GM12801 (cell line): ENCODE measurements around the gene KAZN.

Source experiments
- TF ChIP-seq, protein P1 (sequence below): IDR thresholded peaks from one replicate; pipeline ENCODE4 v1.5.1; 2011; ENCODE audit warnings: control low read depth; ENCODE audit not compliant: insufficient read length; ENCODE audit errors: extremely low read depth

Gene KAZN

DNA sequence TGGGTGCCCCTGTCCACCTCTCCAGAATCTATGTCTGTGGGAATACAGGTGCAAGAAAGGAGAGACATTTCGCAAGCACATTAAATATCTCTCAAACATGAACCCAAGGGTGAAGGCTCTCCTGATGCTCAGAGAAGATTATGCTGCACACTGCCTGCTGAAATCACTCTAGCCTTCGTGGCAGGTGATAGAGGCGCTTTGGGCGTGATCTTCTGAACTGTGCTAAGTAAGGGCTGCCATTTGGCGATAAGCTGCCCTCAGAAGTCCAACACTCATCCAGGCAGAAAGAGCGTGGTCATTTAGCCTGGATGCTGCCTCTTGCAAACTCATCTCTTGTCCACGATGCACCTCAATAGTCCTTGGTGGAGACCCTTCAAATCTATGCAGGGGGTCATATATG is 241.9 kb downstream of the KAZN start:
- TF ChIP-seq, protein P1, sequence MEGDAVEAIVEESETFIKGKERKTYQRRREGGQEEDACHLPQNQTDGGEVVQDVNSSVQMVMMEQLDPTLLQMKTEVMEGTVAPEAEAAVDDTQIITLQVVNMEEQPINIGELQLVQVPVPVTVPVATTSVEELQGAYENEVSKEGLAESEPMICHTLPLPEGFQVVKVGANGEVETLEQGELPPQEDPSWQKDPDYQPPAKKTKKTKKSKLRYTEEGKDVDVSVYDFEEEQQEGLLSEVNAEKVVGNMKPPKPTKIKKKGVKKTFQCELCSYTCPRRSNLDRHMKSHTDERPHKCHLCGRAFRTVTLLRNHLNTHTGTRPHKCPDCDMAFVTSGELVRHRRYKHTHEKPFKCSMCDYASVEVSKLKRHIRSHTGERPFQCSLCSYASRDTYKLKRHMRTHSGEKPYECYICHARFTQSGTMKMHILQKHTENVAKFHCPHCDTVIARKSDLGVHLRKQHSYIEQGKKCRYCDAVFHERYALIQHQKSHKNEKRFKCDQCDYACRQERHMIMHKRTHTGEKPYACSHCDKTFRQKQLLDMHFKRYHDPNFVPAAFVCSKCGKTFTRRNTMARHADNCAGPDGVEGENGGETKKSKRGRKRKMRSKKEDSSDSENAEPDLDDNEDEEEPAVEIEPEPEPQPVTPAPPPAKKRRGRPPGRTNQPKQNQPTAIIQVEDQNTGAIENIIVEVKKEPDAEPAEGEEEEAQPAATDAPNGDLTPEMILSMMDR, result no peak

DNA sequence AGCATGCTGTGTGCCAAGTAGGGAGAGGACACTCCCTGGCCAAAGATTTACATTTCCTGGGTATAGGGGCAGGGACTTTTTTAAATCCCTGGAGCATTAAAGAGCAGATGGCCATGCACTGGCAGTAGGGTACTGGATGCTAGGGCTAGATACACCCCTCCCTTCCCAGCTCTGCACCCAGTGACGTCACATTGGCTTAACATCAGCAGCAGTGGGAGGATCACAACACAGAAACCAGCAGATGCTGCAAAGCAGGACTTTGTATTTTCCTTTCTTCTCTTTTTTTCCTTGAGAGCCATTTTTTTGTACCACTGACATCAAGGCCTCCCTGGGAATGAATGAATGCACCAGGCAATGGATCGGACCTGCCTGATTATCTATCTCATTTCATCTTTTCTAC is 243.0 kb downstream of the KAZN start:
- TF ChIP-seq, protein P1, result no peak

DNA sequence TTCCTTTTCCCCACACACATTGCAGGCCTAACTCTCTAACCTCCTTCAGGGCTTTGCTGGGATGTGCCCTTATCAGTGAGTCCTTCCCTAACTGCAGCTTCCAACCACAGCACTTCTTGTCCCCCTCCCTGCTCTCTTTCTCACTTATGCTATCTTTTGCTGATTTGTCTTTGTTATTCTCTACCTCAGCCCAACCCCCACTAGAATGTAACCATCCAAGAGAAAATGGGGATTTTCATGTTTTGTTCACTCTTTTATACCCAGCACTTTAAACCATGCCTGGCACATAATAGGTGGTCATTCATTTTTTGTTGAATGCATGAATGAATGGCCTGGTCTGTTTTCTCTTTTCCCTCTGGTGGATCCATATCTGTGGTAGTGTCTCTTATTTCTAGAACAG is 243.5 kb downstream of the KAZN start:
- TF ChIP-seq, protein P1, result no peak

DNA sequence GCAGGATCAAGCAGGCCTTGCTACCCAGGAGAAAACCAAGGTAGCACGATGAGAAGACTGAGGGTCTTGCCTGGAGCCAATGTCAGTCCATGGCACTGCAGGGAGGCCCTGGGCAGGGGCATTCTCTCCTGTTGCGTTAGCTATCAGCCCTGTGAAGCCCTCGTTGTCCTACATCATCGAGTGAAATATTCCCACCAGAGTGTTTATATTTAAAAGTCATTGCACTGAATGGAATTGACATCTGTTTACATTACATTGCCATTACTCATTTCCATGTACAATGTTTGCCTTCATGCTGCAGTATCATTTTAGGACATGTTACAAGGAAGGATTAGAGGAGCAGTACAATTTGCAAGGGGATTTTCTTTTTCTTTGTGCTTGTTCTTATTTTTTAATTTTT is 243.9 kb downstream of the KAZN start:
- TF ChIP-seq, protein P1, result no peak

DNA sequence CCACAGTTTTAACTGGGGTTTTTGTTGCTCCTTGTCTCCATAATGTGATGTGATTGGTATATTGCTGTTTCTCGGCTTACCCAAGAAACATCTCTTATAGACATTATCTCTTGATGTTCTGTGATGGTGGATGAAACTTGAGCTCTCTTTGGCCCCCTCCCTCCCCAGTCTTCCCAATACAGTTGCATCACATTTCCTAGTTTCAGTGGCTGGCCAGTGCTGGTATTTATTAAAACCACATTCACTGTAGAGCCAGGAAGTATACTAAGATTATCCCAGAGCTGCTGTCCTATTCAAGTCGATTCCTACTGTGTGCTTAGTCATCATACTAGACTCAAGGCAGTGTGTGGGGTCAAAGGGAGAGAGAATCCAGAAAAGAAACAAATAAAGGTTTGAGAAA is 244.4 kb downstream of the KAZN start:
- TF ChIP-seq, protein P1, result no peak

DNA sequence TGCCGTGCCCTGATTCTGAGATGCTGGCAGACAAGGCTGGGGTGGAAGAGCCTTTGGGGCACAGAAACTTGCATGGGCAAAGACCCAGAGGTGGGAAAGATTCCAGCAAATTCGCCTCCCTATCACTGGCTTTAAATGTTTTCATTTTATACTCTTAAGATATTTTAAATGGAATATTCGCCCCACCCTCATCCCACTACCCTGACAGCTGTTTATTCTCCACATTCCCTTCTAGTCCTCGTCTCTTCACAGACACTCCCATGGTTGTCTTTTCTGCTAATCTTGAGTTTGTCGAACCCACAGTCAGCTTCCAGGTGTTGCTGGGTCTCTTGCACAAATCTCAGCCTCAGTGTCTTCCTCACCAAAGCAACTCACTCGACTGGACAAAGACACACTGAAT is 245.0 kb downstream of the KAZN start:
- TF ChIP-seq, protein P1, result no peak

DNA sequence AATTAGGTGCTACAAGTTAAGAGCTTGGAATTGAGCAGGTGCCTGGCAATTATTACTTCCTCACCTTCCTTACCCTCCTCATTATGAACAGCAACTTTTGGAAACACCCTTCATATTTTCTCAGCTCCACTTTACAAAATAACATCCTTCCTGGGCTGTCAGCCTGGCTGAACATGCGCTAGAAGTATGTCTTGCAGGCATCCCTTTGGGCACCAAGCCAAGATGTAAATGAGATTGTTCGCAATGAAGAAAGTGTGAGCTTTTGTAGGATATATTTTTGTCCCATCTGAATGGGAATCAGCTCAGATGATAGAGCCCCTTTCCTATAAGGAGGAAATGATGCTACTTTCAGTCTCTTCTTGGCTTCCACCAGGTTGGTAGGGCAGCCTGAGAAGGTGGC is 245.9 kb downstream of the KAZN start:
- TF ChIP-seq, protein P1, result no peak
